Daoy (cell line): ENCODE results near the gene PARD6A. TPM values are rescaled to one million over a fixed set of nuclear protein-coding genes. Genes with fewer than 3 reads are reported as not detected.
A peak's percentile ranks its signal among the peaks of the same experiment; 100 is the strongest.

Source experiments
- DNase-seq: peaks from one replicate; pipeline ENCODE4 v3.0.0-alpha.2; 2015; ENCODE audit warnings: low read depth
- total RNA-seq: library from RNA; depleted of rRNA; stranded (reverse); fragments of >200 nt; shearing (Covaris generic); gene quantifications from 2 replicates; pipeline ENCODE4 v1.2.3, GENCODE V29; 2014; rRNA removed

PARD6A gene
- 0.71 and 1.0 TPM in 2 replicates for total RNA-seq

DNA sequence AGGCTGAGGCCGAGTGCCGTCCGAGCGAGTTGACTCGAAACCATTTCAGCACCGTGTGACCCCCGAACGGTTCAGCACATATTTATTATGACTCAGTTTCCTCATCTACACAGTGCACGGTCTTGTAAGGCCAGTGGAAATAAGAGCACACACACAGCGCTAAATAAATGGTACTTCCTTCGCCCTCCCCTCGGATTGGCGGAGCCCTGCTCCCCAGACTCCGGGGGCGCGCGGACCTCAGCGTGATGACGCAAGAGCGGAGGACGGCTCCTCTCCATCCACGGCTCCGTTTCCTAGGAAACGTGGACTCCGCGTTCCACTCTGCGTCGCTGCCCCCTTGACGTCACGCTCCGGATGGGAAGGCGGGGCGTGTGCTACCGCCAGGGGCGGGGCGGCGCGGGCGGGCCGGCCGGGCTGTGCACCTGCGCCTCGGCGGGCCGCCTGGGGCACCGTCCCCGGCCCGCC, at the start of gene PARD6A:
Gene PARD6A, plus strand, starts transcription at position 397 of the 465 bp plus-strand sequence. CDS start 79 bp downstream, outside the sequence.
- DNase-seq: peak; percentile 93

DNA sequence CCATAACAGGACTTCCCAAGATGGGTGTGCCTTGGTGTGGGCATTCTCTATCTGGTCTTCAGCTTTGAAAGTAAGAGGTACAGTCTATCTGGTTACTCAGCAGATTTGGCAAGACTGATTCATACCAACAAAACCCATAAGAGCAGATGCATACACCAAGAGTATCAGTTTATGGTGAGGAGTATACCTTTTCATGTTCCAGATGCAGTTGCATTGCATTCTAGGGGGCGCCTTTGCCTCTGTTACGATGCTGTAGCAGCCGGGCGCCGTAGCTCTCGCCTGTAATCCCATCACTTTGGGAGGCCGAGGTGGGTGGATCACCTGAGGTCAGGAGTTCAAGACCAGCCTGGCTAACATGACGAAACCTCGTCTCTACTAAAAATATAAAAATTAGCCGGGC, 47.0 kb upstream of the PARD6A start:
- no peak for DNase-seq

- DNase-seq: no peak
Measured at GRCh38 chr16:67628216-67628615, 32.5 kb upstream of the PARD6A start.

DNA sequence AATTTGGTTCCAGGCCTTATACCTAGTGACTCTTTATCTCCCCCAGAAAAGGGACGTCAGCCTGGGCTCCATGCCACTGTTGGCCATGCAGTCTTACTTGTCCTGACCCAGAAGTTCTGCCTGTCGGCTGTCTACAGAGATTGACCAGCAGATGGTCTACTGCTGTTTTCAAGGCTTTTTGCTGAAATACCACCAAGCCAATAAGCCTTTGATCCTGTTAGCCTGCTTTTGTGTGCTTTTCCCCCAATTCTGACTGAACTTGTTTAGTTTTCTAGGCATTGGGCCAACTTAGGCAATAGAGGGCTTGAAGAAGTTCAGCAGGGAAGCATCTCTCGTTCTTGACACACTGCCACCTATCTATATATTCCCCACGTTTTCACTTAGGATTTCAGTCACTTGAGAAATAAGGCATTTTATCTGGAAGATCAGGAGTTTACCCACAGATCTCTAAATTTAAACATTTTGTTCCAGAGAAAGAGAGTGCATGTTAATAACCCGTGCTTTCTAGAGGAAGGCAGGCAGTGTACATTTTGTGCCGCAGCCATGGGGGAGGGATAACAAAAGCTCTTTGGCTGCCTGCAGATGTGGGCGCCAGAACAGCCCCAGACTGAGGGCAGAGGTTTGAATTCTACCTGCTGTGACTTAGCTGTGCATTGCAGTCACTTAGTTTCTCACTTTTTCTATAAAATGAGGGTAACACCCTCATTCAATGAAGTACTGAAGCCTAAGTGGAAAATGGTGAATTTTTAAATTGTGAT, 28.2 kb upstream of the PARD6A start:
- no peak for DNase-seq

DNA sequence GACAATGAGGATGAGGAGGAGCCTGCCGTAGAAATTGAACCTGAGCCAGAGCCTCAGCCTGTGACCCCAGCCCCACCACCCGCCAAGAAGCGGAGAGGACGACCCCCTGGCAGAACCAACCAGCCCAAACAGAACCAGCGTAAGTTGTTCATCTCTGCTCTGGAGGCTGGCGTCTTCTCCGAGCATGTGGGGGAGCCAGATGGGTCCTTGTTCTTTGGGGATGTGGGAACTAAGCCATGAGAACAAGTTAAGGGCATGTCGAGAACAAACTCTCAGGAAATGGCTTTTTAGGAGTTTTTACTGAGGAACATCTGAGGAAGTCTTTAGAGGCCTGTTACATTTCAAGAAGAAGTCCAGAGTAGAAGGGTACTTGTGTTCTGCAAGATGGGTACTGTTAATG, 24.0 kb upstream of the PARD6A start:
- DNase-seq: no peak

GRCh38 chr16:67637625-67638024, 23.1 kb upstream of the PARD6A start:
- DNase-seq: no peak

DNA sequence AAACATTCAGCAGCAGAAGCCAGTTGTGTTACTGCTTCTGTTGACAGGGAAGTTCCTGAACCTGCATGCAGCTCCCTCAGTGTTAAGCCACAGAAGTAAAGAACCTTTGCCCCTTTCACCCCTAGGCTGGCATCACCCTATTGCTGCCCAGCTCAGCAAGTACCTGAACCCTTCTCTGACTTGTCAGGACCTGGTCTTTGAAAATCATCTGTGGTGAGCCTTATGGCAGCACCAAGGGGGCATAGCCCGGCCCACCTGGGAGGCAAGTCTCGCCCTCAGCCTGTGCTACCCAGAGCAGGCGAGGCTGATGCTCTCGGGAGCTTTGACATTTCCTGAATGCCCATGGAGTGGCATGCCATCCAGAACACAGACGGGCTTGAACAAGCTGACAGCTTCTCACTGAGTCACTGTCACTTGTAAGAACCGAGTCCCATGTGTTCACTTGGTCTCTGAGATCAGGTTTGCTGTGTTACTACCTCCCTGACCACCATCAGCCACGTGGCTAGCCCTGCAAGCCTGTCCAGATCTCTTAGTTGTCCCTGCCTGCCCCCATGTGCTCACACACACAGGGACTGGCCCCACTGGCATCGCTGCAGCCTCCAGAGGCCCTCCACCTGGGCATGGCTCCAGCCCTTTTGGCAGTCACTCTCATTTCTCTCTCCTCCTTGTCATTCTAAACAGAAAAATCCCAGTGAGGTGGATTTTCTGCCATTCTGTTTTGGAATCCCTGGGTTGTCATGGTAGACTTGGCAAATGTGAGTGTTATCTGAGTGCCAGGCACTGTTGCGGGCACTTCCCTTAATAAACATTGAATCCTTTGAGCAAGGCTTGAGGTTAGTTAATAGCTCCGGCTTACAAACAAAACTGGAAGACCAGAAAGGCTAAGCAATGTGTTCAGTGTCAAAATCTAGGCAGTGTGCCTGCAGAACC, 18.7 kb upstream of the PARD6A start:
- no peak for DNase-seq

GRCh38 chr16:67644038-67644437, 16.7 kb upstream of the PARD6A start:
- no peak for DNase-seq

- DNase-seq: no peak
Measured at GRCh38 chr16:67645397-67646121, 15.2 kb upstream of the PARD6A start.

DNA sequence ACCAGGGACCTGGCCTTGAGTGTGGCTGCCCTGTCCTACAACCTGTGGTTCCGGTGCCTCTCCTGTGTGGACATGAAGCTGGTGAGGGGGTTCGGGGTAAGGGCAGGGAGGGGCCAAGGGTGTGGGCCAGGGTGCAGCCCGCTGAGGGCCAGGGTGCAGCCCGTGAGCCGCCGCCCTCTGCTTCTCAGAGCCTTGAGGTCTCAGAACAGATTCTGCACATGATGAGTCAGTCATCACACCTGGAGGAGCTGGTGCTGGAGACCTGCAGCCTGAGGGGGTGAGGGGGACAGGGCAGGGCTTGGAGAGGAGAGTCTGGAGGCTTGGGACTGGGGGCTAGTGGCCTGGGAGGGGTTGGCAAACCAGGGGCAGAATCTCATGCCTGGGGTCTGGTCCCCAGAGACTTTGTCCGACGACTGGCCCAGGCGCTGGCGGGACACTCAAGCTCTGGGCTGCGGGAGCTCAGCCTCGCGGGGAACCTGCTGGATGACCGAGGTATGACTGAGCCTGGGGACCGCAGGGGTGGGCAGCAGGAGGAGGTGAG, 13.6 kb upstream of the PARD6A start:
- DNase-seq: no peak

DNA sequence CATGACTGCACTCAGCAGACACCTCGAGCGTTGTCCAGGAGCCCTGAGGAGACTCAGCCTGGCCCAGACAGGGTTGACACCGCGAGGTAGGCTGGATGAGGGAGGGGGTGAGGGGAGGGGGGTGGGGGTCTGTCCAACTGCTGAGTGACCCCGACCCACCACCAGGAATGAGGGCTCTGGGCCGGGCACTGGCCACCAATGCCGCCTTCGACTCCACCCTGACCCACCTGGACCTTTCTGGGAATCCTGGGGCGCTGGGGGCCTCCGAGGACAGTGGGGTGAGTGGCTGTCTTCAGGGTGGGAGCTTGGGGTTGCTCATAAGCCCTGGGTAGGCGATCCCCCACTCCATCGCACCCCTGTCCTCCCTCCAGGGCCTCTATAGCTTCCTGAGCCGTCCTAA, 13.1 kb upstream of the PARD6A start:
- DNase-seq: no peak

GRCh38 chr16:67648088-67648763, 12.5 kb upstream of the PARD6A start:
- DNase-seq: no peak

DNA sequence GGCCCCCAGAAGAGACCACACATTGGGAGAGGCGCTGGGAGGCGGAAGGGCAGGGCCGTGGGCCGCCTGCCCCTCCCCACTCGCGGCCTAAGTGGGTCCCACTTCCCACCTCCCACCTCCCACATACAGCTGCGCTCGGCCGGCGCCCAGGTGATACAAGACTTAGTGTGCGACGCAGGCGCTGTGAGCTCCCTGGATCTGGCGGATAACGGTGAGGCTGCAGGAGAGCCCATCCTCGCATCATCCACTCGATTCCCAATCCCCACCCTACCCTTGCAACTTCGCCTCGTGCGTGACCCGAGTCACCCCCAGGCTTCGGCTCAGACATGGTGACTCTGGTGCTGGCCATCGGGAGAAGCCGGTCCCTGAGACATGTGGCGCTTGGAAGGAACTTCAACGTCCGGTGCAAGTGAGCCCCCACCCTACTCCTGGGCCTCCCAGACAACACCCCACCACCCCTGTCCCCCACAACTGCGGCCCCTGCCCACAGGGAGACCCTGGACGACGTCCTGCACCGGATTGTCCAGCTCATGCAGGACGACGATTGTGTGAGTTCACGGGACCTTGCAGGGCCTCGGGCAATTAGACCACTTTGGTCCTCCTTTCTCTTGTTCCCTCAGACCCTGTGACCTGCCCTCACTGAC, 11.9 kb upstream of the PARD6A start:
- no peak for DNase-seq

DNA sequence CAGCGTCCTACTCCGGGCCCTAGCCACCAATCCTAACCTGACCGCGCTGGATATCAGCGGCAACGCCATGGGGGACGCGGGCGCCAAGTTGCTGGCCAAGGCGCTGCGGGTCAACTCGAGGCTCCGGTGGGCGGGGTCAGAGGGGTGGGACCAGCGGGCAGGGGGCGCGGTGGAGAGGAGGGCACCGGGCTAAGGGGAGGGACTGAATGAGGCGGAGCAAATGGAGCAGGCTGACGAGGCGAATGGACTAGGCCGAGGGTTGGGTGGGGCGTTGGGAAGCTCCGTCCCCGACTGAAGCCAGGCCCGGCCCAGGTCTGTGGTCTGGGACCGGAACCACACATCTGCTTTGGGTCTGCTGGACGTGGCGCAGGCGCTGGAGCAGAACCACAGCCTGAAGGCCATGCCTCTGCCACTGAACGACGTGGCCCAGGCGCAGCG, 11.2 kb upstream of the PARD6A start:
- DNase-seq: peak; percentile 42

GRCh38 chr16:67650023-67650422, 10.7 kb upstream of the PARD6A start:
- DNase-seq: no peak

- DNase-seq: no peak
Measured at GRCh38 chr16:67651039-67651438, 9.7 kb upstream of the PARD6A start.

DNA sequence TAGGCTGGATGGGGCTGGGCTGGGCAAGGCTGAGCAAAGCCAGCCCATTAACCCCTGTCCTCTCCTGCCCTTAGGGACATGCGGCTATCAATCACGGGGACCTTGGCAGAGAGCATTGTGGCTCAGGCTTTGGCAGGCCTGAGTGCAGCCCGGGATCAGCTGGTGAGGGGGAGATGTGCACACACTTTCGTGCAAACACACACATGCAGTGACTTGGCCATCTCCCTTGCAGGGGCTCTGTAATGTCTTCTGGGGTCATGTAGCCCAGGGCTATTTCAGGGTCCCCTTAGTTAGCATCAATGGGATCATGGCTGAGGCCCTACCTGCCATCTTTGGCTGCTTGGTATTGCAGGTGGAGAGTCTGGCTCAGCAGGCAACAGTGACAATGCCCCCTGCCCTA, 8.9 kb upstream of the PARD6A start:
- DNase-seq: no peak

DNA sequence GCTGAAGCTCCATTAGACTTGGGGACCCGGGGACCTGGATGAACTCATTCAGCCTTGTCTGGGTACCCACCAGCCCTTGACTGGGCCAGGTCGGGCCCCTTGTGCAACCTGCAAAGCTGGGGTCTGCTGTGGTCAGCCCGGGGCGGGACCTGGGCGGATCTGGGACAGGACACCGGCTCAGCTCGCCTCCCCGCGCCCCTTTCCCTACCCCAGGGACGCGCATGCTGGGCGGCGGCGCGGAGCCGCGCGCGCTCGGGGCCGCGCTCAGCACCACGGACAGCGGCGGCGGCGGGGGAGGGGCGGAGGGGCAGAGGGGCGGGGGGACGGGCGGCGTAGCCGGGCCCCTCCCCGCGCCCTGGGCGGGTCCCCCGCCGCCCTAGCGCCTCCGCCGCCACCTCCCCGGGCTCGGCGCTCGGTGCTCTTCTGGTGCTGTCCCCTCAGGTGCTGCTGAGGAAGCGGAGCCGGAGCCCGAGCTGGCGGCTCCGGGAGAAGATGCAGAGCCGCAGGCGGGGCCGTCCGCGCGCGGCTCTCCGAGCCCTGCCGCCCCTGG, 8.1 kb upstream of the PARD6A start:
- DNase-seq: peak; percentile 59

DNA sequence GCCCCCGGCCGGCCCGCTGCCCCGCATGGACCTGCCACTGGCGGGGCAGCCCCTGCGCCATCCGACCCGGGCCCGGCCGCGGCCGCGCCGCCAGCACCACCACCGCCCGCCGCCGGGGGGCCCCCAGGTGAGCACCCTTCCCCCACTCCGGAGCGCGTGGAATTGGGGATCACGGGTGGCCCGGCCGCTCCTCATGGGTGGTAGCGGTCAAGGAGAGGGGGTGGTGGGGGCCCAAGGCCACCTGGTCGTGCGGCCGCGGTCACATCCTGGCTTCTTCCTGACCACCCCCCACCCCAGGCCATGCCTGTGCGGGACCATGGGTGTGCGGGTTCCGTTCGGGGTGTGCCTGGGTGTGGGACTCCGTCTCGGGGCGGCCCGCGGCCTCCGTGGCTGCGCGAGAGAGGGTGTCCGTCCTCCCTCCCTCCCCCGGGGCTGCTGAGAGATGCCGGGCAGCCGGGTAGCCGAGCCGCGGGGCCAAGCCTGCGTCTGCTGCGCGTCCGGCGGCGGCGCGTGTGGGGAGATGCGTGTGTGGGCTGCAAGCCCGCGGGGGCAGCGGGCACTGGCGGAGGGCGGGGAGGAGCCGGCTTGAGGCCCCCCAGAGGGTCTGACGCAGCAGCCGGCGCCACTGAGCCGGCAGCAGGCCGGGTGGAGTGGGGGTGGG, 7.5 kb upstream of the PARD6A start:
- no peak for DNase-seq
